ENCODE measurements around the gene DNAAF8. TPM values are rescaled to one million over a fixed set of nuclear protein-coding genes. Genes with fewer than 3 reads are reported as not detected.

DNAAF8 gene
- total RNA-seq, 4 donors from 2014 or later: 0.21 to 15.3 (median 0.74) TPM

DNA sequence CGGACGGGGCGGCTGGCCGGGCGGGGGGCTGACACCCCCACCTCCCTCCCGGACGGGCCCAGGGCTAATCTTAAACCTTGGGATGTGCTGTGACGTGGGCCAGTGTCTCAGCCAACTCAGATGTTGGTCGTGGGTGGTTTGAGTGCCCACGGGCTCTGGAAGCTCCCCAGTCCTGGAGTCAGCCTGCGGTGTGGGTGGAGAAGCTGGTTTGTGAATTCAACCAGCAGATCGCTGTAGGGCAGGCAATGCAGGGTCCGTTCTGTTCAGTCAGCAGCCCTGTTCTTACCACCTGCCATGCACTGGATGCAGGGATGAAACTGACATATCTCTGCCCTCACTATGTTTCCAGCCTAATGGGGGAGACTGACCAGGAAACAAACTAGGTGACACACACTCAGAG lies 40.7 kb downstream of the DNAAF8 start:
- no peaks in the 10 kb centered on the region for H3K36me3 ChIP-seq
- no peaks in the 10 kb centered on the region for H3K27me3 ChIP-seq
- 71 to 81% methylated on average over 5 to 10 of the region's 13 CpGs for WGBS, 2 donors
- no peak overlapping the region for H3K4me3 ChIP-seq
- H3K27ac ChIP-seq: no peak overlapping the region
- TF ChIP-seq EP300 (IDR thresholded peaks at IDR 0.05): no peak
- TF ChIP-seq, protein P1, sequence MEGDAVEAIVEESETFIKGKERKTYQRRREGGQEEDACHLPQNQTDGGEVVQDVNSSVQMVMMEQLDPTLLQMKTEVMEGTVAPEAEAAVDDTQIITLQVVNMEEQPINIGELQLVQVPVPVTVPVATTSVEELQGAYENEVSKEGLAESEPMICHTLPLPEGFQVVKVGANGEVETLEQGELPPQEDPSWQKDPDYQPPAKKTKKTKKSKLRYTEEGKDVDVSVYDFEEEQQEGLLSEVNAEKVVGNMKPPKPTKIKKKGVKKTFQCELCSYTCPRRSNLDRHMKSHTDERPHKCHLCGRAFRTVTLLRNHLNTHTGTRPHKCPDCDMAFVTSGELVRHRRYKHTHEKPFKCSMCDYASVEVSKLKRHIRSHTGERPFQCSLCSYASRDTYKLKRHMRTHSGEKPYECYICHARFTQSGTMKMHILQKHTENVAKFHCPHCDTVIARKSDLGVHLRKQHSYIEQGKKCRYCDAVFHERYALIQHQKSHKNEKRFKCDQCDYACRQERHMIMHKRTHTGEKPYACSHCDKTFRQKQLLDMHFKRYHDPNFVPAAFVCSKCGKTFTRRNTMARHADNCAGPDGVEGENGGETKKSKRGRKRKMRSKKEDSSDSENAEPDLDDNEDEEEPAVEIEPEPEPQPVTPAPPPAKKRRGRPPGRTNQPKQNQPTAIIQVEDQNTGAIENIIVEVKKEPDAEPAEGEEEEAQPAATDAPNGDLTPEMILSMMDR (IDR thresholded peaks at IDR 0.05): no peak
- TF ChIP-seq POLR2A (IDR thresholded peaks at IDR 0.05): no peak
- DNase-seq (ENCODE audit: low spot score in 2 of 2): no peak
- no peaks in the 10 kb centered on the region for H3K9me3 ChIP-seq
- H3K4me1 ChIP-seq: no peaks in the 10 kb centered on the region

DNA sequence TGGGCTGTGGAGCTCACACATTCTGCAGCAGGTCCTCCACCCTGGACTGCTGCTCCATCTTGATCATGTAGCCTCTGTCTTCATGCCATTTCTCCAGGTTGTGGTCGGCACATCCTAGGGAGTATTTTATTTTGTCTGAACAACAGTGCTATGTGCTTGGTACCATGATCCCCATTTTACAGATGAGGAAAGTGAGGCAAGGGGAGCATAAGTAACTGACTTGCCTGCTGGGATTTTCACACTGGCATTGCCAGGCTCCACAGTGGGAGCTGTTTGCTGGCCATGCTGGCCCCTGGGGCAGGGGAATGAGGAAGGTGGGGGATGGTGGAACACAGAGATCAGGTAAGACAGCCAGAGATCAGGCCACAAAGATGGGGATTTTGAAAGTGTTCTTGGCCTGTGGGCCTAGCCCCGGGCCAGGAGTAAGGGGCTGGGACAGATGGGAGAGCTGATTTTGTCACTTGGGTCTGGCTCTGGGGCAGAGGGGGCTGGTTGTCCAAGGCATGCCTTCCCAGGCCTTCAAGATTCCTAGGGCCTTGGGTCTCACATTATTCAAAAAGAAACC lies 41.9 kb downstream of the DNAAF8 start:
- no peaks in the 10 kb centered on the region for H3K9me3 ChIP-seq
- no peaks in the 10 kb centered on the region for H3K36me3 ChIP-seq
- H3K4me3 ChIP-seq: no peak overlapping the region
- no peaks in the 10 kb centered on the region for H3K27me3 ChIP-seq
- DNase-seq (ENCODE audit: low spot score in 2 of 2): no peak
- WGBS, 2 donors: 89 to 93% methylated on average over 2 of the region's 2 CpGs
- no peaks in the 10 kb centered on the region for H3K4me1 ChIP-seq
- TF ChIP-seq, protein P1 (IDR thresholded peaks at IDR 0.05): no peak
- no peak for TF ChIP-seq EP300 (IDR thresholded peaks at IDR 0.05)
- no peak for TF ChIP-seq POLR2A (IDR thresholded peaks at IDR 0.05)
- no peak overlapping the region for H3K27ac ChIP-seq

- no peak for DNase-seq (ENCODE audit: low spot score in 2 of 2)
- no peaks in the 10 kb centered on the region for H3K36me3 ChIP-seq
- H3K4me3 ChIP-seq: no peak overlapping the region
- TF ChIP-seq EP300 (IDR thresholded peaks at IDR 0.05) (no peak), POLR2A (IDR thresholded peaks at IDR 0.05) (no peak)
- TF ChIP-seq, protein P1 (IDR thresholded peaks at IDR 0.05): no peak
- no peaks in the 10 kb centered on the region for H3K27me3 ChIP-seq
- H3K4me1 ChIP-seq: no peaks in the 10 kb centered on the region
- WGBS, 2 donors: 78 to 85% methylated on average over 12 to 17 of the region's 17 CpGs
- H3K9me3 ChIP-seq: no peaks in the 10 kb centered on the region
- no peak overlapping the region for H3K27ac ChIP-seq
Observed at GRCh38 chr16:4777339-4778049, 43.2 kb downstream of the DNAAF8 start.

DNA sequence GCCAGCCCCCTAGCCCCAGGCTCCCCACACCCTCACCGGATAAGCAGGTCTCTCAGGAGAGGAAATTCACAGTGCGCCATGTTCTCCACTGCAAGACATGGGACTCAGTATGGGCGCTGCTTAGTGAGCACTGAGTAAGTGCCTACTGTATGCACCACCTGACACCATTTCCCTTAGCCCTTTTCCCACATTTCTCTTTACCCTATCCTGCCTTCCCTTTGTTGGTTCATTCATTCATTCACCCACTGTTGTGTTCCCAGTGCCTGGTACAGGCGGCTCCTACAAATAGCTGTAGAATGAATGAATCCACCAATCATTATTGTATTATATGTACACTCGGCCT lies 43.7 kb downstream of the DNAAF8 start:
- Histone ChIP-seq H3K27me3 (no peaks in the 10 kb centered on the region), H3K9me3 (no peaks in the 10 kb centered on the region), H3K36me3 (no peaks in the 10 kb centered on the region), H3K4me3 (no peak overlapping the region), H3K27ac (no peak overlapping the region), H3K4me1 (no peaks in the 10 kb centered on the region)
- 86 to 91% methylated on average over 5 of the region's 5 CpGs for WGBS, 2 donors
- DNase-seq (ENCODE audit: low spot score in 2 of 2): no peak
- TF ChIP-seq, protein P1 (IDR thresholded peaks at IDR 0.05): no peak
- TF ChIP-seq POLR2A (IDR thresholded peaks at IDR 0.05) (no peak), EP300 (IDR thresholded peaks at IDR 0.05) (no peak)

DNA sequence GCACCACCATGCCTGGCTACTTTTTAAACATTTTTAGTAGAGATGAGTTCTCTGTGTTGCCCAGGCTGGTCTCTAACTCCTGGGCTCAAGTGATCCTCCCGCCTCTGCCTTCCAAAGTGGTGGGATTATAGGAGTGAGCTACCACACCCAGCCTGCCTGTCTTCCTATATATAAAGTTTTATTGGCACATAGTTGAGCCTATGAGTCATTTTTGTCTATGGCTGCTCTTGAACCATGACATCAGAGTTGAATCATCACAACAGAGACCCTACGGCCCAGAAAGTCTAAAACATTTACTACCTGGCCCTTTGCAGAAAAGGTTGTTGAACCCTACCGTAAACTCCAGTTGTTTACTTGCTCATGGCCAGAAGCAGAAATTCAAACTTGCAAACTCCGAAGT lies 45.9 kb downstream of the DNAAF8 start:
- Histone ChIP-seq H3K9me3 (no peaks in the 10 kb centered on the region), H3K27ac (no peak overlapping the region), H3K4me1 (no peaks in the 10 kb centered on the region), H3K27me3 (no peaks in the 10 kb centered on the region), H3K36me3 (no peaks in the 10 kb centered on the region), H3K4me3 (no peak overlapping the region)
- no peak for DNase-seq (ENCODE audit: low spot score in 2 of 2)
- TF ChIP-seq EP300 (IDR thresholded peaks at IDR 0.05) (no peak), POLR2A (IDR thresholded peaks at IDR 0.05) (no peak)
- 77 to 81% methylated on average over 4 of the region's 4 CpGs for WGBS, 2 donors

Data from tibial nerve (tissue), 4 donors.